HepG2 (cell line): ENCODE data around the gene CLIC3. TPM values are rescaled to one million over a fixed set of nuclear protein-coding genes. Genes with fewer than 3 reads are reported as not detected.

Source experiments
- CREBL2 ChIP-seq: sonication (generic); formaldehyde crosslinking; IDR thresholded peaks from 2 replicates; pipeline ENCODE4 v1.8.1; 2023; ENCODE audit warnings: missing genetic modification reagents, mild to moderate bottlenecking, borderline replicate concordance
- CTCF ChIP-seq: sonication (generic); formaldehyde crosslinking; IDR thresholded peaks from 2 replicates; pipeline ENCODE4 v1.5.0; 2020; ENCODE audit warnings: mild to moderate bottlenecking, missing genetic modification reagents, moderate library complexity
- ERF ChIP-seq: IDR thresholded peaks from 2 replicates; pipeline ENCODE4 v1.6.1; 2018; ENCODE audit warnings: missing biosample characterization, missing genetic modification reagents
- HMGA1 ChIP-seq: sonication (generic); formaldehyde crosslinking; conservative IDR thresholded peaks from 2 replicates; pipeline ENCODE4 v1.4.0; 2020; ENCODE audit warnings: missing genetic modification reagents
- IRF1 ChIP-seq: sonication (generic); formaldehyde crosslinking; IDR thresholded peaks from 2 replicates; pipeline ENCODE4 v1.4.0; 2020; ENCODE audit warnings: low read depth, mild to moderate bottlenecking, missing genetic modification reagents
- MTERF4 ChIP-seq: sonication (generic); formaldehyde crosslinking; IDR thresholded peaks from 2 replicates; pipeline ENCODE4 v1.8.0; 2023; ENCODE audit warnings: mild to moderate bottlenecking, missing genetic modification reagents
- POLR2A ChIP-seq, 2 experiments: IDR thresholded peaks; 2 replicates each; pipeline ENCODE4 v1.6.1; 2011; ENCODE audit warnings: low read depth in 2 of 2, low read length in 2 of 2, mild to moderate bottlenecking in 1 of 2, moderate library complexity in 1 of 2; ENCODE audit not compliant: insufficient read depth in 1 of 2
- POLR2G ChIP-seq: fragments of 200-400 bp; formaldehyde crosslinking; IDR thresholded peaks from 2 replicates; pipeline ENCODE4 v1.6.1; 2018; ENCODE audit warnings: mild to moderate bottlenecking, low read depth, low read length, moderate library complexity
- PREB ChIP-seq: sonication (generic); formaldehyde crosslinking; IDR thresholded peaks from 2 replicates; pipeline ENCODE4 v1.4.0; 2020; ENCODE audit warnings: missing genetic modification reagents
- RNF2 ChIP-seq: fragments of 450-650 bp; conservative IDR thresholded peaks from 2 replicates; pipeline ENCODE4 v1.6.1; 2016; ENCODE audit warnings: low read depth
- SMARCE1 ChIP-seq: fragments of 450-650 bp; IDR thresholded peaks from 2 replicates; pipeline ENCODE4 v1.6.1; 2017; ENCODE audit warnings: borderline replicate concordance
- ZBTB43 ChIP-seq: sonication (generic); formaldehyde crosslinking; conservative IDR thresholded peaks from 2 replicates; pipeline ENCODE4 v1.4.0; 2020; ENCODE audit warnings: missing genetic modification reagents
- ZBTB8A ChIP-seq: sonication (generic); formaldehyde crosslinking; IDR thresholded peaks from 2 replicates; pipeline ENCODE4 v1.4.0; 2020; ENCODE audit warnings: mild to moderate bottlenecking, low read depth, missing genetic modification reagents, borderline replicate concordance
- ZMAT3 ChIP-seq: sonication (generic); formaldehyde crosslinking; conservative IDR thresholded peaks from 2 replicates; pipeline ENCODE4 v1.7.0; 2021; ENCODE audit warnings: missing genetic modification reagents
- ZNF124 ChIP-seq: sonication (generic); formaldehyde crosslinking; IDR thresholded peaks from 2 replicates; pipeline ENCODE4 v1.4.0; 2020; ENCODE audit warnings: missing genetic modification reagents
- ZNF30 ChIP-seq: sonication (generic); formaldehyde crosslinking; IDR thresholded peaks from 2 replicates; pipeline ENCODE4 v1.5.0; 2020; ENCODE audit warnings: mild to moderate bottlenecking, missing genetic modification reagents
- ZNF317 ChIP-seq: sonication (generic); formaldehyde crosslinking; IDR thresholded peaks from 2 replicates; pipeline ENCODE4 v1.5.0; 2020; ENCODE audit warnings: mild to moderate bottlenecking, missing genetic modification reagents
- ZNF335 ChIP-seq: sonication (generic); formaldehyde crosslinking; IDR thresholded peaks from 2 replicates; pipeline ENCODE4 v1.4.0; 2020; ENCODE audit warnings: missing genetic modification reagents
- ZNF350 ChIP-seq: sonication (generic); formaldehyde crosslinking; IDR thresholded peaks from 2 replicates; pipeline ENCODE4 v1.4.0; 2020; ENCODE audit warnings: mild to moderate bottlenecking, low read depth, missing genetic modification reagents, borderline replicate concordance
- ZNF552 ChIP-seq: sonication (generic); formaldehyde crosslinking; IDR thresholded peaks from 2 replicates; pipeline ENCODE4 v1.9.0; 2022; ENCODE audit warnings: missing genetic modification reagents, mild to moderate bottlenecking, borderline replicate concordance
- ZNF605 ChIP-seq: sonication (generic); formaldehyde crosslinking; IDR thresholded peaks from 2 replicates; pipeline ENCODE4 v1.8.0; 2022; ENCODE audit warnings: mild to moderate bottlenecking, missing genetic modification reagents
- ZNF878 ChIP-seq: sonication (generic); formaldehyde crosslinking; IDR thresholded peaks from 2 replicates; pipeline ENCODE4 v1.8.1; 2023; ENCODE audit warnings: mild to moderate bottlenecking, missing genetic modification reagents, moderate library complexity
- polyA plus RNA-seq, 8 experiments: library from polyadenylated mRNA; depleted of rRNA in 3 of 8; stranded (reverse) in 7 of 8; unstranded in 1 of 8; fragments of >200 nt; fragmentation: Illumina TruSeq in 4 of 8; extraction: Trizol in 4 of 8; gene quantifications; 2 replicates each; pipeline versions ENCODE4 v1.2.1 to v1.2.3, GENCODE V29; 2011 to 2016; ENCODE audit warnings: low read depth in 4 of 8, missing spikeins in 1 of 8, mixed read lengths in 1 of 8; ENCODE audit not compliant: insufficient read depth in 1 of 8
- total RNA-seq, 5 experiments: library from RNA; depleted of rRNA; stranded (reverse); fragments of >200 nt; fragmentation: Illumina TruSeq; extraction: Trizol; gene quantifications; 2 replicates each; pipeline ENCODE4 v1.2.3, GENCODE V29; 2016; ENCODE audit warnings: low read depth in 1 of 5

Gene CLIC3
- total and polyA plus RNA-seq, 2 of the 13 experiments (the other 11 are each of a cell fraction or from before 2014, with no cell fraction given), result 0.51 to 1.5 TPM

GRCh38 chr9:136991993-136992818, 4.2 kb downstream of the CLIC3 start, which contains the start of gene PAXX (continued):
- TF ChIP-seq POLR2A (IDR thresholded peaks at IDR 0.05; ENCODE audit: insufficient read depth in 1 of 2, low read depth in 2 of 2, low read length in 2 of 2) (peak in 1 of 2 experiments; percentile 62; a peak in 2 of 4 replicates), ZNF605 (CRISPR knock-in tag) (peak; percentile 42; the same call in 1 of the 2 replicates), CREBL2 (CRISPR knock-in tag) (peak; percentile 49; the same call in 1 of the 2 replicates), CTCF (CRISPR knock-in tag) (no peak), HMGA1 (CRISPR knock-in tag) (no peak), ERF (peak; percentile 63; the same call in 1 of the 2 replicates), ZBTB43 (0 out of 2 replicates have a peak, but pooled peaks have one; percentile 42), RNF2 (peak; percentile 92), POLR2G (peak; percentile 27; the same call in 1 of the 2 replicates), MTERF4 (CRISPR knock-in tag) (0 out of 2 replicates have a peak, but pooled peaks have one; percentile 28), ZNF350 (CRISPR knock-in tag) (no peak), PREB (CRISPR knock-in tag) (no peak), SMARCE1 (no peak), ZNF552 (CRISPR knock-in tag) (0 out of 2 replicates have a peak, but pooled peaks have one; percentile 36), ZMAT3 (CRISPR knock-in tag) (peak; percentile 76), ZNF317 (CRISPR knock-in tag) (peak; percentile 46; the same call in 1 of the 2 replicates), ZNF335 (CRISPR knock-in tag) (no peak), ZBTB8A (CRISPR knock-in tag) (no peak), ZNF878 (no peak), ZNF30 (0 out of 2 replicates have a peak, but pooled peaks have one; percentile 35), ZNF124 (CRISPR knock-in tag) (no peak), IRF1 (CRISPR knock-in tag) (no peak)
